ENCODE measurements around the gene GNAZ.

The GNAZ gene

GRCh38 chr22:23089633-23090456 is 19.5 kb downstream of the GNAZ start:
- no peaks in the 10 kb centered on the region for H3K9me3 ChIP-seq (ENCODE audit: low read length)
- no peaks in the 10 kb centered on the region for H3K36me3 ChIP-seq (ENCODE audit: insufficient read depth, low read length)
- no peaks in the 10 kb centered on the region for H3K4me1 ChIP-seq (ENCODE audit: insufficient read depth, low read length)
- H3K4me3 ChIP-seq (ENCODE audit: low read length), result no peak overlapping the region
- H2AFZ ChIP-seq (ENCODE audit: low read depth, low read length), result no peak overlapping the region
- H3K27me3 ChIP-seq (ENCODE audit: insufficient read depth, low read length), result no peaks in the 10 kb centered on the region

- H3K36me3 ChIP-seq (ENCODE audit: insufficient read depth, low read length), result no peaks in the 10 kb centered on the region
- H3K4me1 ChIP-seq (ENCODE audit: insufficient read depth, low read length), result no peaks in the 10 kb centered on the region
- no peak overlapping the region for H3K4me3 ChIP-seq (ENCODE audit: low read length)
- H2AFZ ChIP-seq (ENCODE audit: low read depth, low read length), result no peak overlapping the region
- H3K9me3 ChIP-seq (ENCODE audit: low read length), result no peaks in the 10 kb centered on the region
- no peaks in the 10 kb centered on the region for H3K27me3 ChIP-seq (ENCODE audit: insufficient read depth, low read length)
Observed at GRCh38 chr22:23090457-23090835, 20.1 kb downstream of the GNAZ start.

- Histone ChIP-seq H3K27me3 (ENCODE audit: insufficient read depth, low read length) (no peaks in the 10 kb centered on the region), H3K4me1 (ENCODE audit: insufficient read depth, low read length) (no peaks in the 10 kb centered on the region), H2AFZ (ENCODE audit: low read depth, low read length) (no peak overlapping the region), H3K9me3 (ENCODE audit: low read length) (no peaks in the 10 kb centered on the region), H3K4me3 (ENCODE audit: low read length) (no peak overlapping the region), H3K36me3 (ENCODE audit: insufficient read depth, low read length) (peaks cover 11% of the 10 kb centered on the region)
Observed at GRCh38 chr22:23091760-23092159, 21.4 kb downstream of the GNAZ start.

GRCh38 chr22:23092217-23092955 is 22.1 kb downstream of the GNAZ start:
- Histone ChIP-seq H3K36me3 (ENCODE audit: insufficient read depth, low read length) (peaks cover 12% of the 10 kb centered on the region), H3K9me3 (ENCODE audit: low read length) (no peaks in the 10 kb centered on the region), H2AFZ (ENCODE audit: low read depth, low read length) (no peak overlapping the region), H3K4me3 (ENCODE audit: low read length) (no peak overlapping the region), H3K27me3 (ENCODE audit: insufficient read depth, low read length) (no peaks in the 10 kb centered on the region), H3K4me1 (ENCODE audit: insufficient read depth, low read length) (no peaks in the 10 kb centered on the region)

- Histone ChIP-seq H3K4me3 (ENCODE audit: low read length) (no peak overlapping the region), H3K36me3 (ENCODE audit: insufficient read depth, low read length) (peaks cover 14% of the 10 kb centered on the region), H3K9me3 (ENCODE audit: low read length) (no peaks in the 10 kb centered on the region), H3K27me3 (ENCODE audit: insufficient read depth, low read length) (no peaks in the 10 kb centered on the region), H3K4me1 (ENCODE audit: insufficient read depth, low read length) (no peaks in the 10 kb centered on the region), H2AFZ (ENCODE audit: low read depth, low read length) (no peak overlapping the region)
Observed at GRCh38 chr22:23093051-23093788, 22.9 kb downstream of the GNAZ start.

- H3K4me1 ChIP-seq (ENCODE audit: insufficient read depth, low read length), result no peaks in the 10 kb centered on the region
Observed at GRCh38 chr22:23094260-23094659, 23.9 kb downstream of the GNAZ start.

GRCh38 chr22:23094695-23095681 is 24.7 kb downstream of the GNAZ start:
- Histone ChIP-seq H3K4me3 (ENCODE audit: low read length) (no peak overlapping the region), H3K4me1 (ENCODE audit: insufficient read depth, low read length) (no peaks in the 10 kb centered on the region), H3K27me3 (ENCODE audit: insufficient read depth, low read length) (no peaks in the 10 kb centered on the region), H2AFZ (ENCODE audit: low read depth, low read length) (no peak overlapping the region), H3K36me3 (ENCODE audit: insufficient read depth, low read length) (peaks cover 19% of the 10 kb centered on the region), H3K9me3 (ENCODE audit: low read length) (no peaks in the 10 kb centered on the region)

More at GRCh38 chr22:23094260-23094659, 23.9 kb downstream of the GNAZ start:
- no peak overlapping the region for H2AFZ ChIP-seq (ENCODE audit: low read depth, low read length)
- no peaks in the 10 kb centered on the region for H3K9me3 ChIP-seq (ENCODE audit: low read length)
- peaks cover 17% of the 10 kb centered on the region for H3K36me3 ChIP-seq (ENCODE audit: insufficient read depth, low read length)
- H3K27me3 ChIP-seq (ENCODE audit: insufficient read depth, low read length), result no peaks in the 10 kb centered on the region
- no peak overlapping the region for H3K4me3 ChIP-seq (ENCODE audit: low read length)

GRCh38 chr22:23095733-23096342 is 25.5 kb downstream of the GNAZ start:
- H3K27me3 ChIP-seq (ENCODE audit: insufficient read depth, low read length), result no peaks in the 10 kb centered on the region
- no peaks in the 10 kb centered on the region for H3K9me3 ChIP-seq (ENCODE audit: low read length)
- no peak overlapping the region for H3K4me3 ChIP-seq (ENCODE audit: low read length)
- H2AFZ ChIP-seq (ENCODE audit: low read depth, low read length), result no peak overlapping the region
- H3K36me3 ChIP-seq (ENCODE audit: insufficient read depth, low read length), result peaks cover 19% of the 10 kb centered on the region
- no peaks in the 10 kb centered on the region for H3K4me1 ChIP-seq (ENCODE audit: insufficient read depth, low read length)

GRCh38 chr22:23097412-23098229 is 27.3 kb downstream of the GNAZ start:
- no peak overlapping the region for H2AFZ ChIP-seq (ENCODE audit: low read depth, low read length)
- H3K36me3 ChIP-seq (ENCODE audit: insufficient read depth, low read length), result peaks cover 19% of the 10 kb centered on the region
- H3K4me1 ChIP-seq (ENCODE audit: insufficient read depth, low read length), result no peaks in the 10 kb centered on the region
- no peaks in the 10 kb centered on the region for H3K27me3 ChIP-seq (ENCODE audit: insufficient read depth, low read length)
- no peaks in the 10 kb centered on the region for H3K9me3 ChIP-seq (ENCODE audit: low read length)
- H3K4me3 ChIP-seq (ENCODE audit: low read length), result no peak overlapping the region

GRCh38 chr22:23098230-23098705 is 27.9 kb downstream of the GNAZ start:
- no peaks in the 10 kb centered on the region for H3K27me3 ChIP-seq (ENCODE audit: insufficient read depth, low read length)
- H3K4me1 ChIP-seq (ENCODE audit: insufficient read depth, low read length), result no peaks in the 10 kb centered on the region
- H2AFZ ChIP-seq (ENCODE audit: low read depth, low read length), result no peak overlapping the region
- no peaks in the 10 kb centered on the region for H3K9me3 ChIP-seq (ENCODE audit: low read length)
- no peak overlapping the region for H3K4me3 ChIP-seq (ENCODE audit: low read length)
- peaks cover 19% of the 10 kb centered on the region for H3K36me3 ChIP-seq (ENCODE audit: insufficient read depth, low read length)

GRCh38 chr22:23098718-23099530 is 28.6 kb downstream of the GNAZ start:
- Histone ChIP-seq H3K36me3 (ENCODE audit: insufficient read depth, low read length) (peaks cover 19% of the 10 kb centered on the region), H3K9me3 (ENCODE audit: low read length) (no peaks in the 10 kb centered on the region), H3K4me3 (ENCODE audit: low read length) (no peak overlapping the region), H2AFZ (ENCODE audit: low read depth, low read length) (no peak overlapping the region), H3K4me1 (ENCODE audit: insufficient read depth, low read length) (no peaks in the 10 kb centered on the region), H3K27me3 (ENCODE audit: insufficient read depth, low read length) (no peaks in the 10 kb centered on the region)
